Osteocyte (in vitro differentiated cells): ENCODE results near the gene OPCML. TPM values are rescaled to one million over a fixed set of nuclear protein-coding genes. Genes with fewer than 3 reads are reported as not detected.

Experiments used
- DNase-seq: peaks from one replicate; pipeline ENCODE4 v3.0.0; 2021; ENCODE audit warnings: mixed read lengths; ENCODE audit not compliant: unreplicated experiment; ENCODE audit errors: extremely low spot score
- H3K27ac Mint-ChIP-seq: one replicate; pipeline ENCODE4 v1.8.0; 2021; ENCODE audit warnings: mild to moderate bottlenecking, mixed read lengths; ENCODE audit not compliant: unreplicated experiment
- H3K27me3 Mint-ChIP-seq: one replicate; pipeline ENCODE4 v1.8.0; 2021; ENCODE audit warnings: mixed read lengths; ENCODE audit not compliant: unreplicated experiment
- H3K36me3 Mint-ChIP-seq: one replicate; pipeline ENCODE4 v1.8.0; 2021; ENCODE audit warnings: mixed read lengths; ENCODE audit not compliant: unreplicated experiment
- H3K4me1 Mint-ChIP-seq: one replicate; pipeline ENCODE4 v1.8.0; 2021; ENCODE audit warnings: mixed read lengths; ENCODE audit not compliant: unreplicated experiment
- H3K4me3 Mint-ChIP-seq: one replicate; pipeline ENCODE4 v1.8.0; 2021; ENCODE audit warnings: mild to moderate bottlenecking, moderate library complexity, mixed read lengths; ENCODE audit not compliant: unreplicated experiment
- H3K9me3 Mint-ChIP-seq: one replicate; pipeline ENCODE4 v1.8.0; 2021; ENCODE audit warnings: mixed read lengths; ENCODE audit not compliant: unreplicated experiment
- CTCF ChIP-seq: fragments of 200-600 bp; sonication (generic); IDR thresholded peaks from 2 replicates; pipeline ENCODE4 v1.5.0; 2021; ENCODE audit warnings: antibody characterized with exemption, mild to moderate bottlenecking, moderate library complexity
- total RNA-seq: library from RNA; stranded (reverse); gene quantifications from 2 replicates; pipeline ENCODE4 v1.2.1, GENCODE V29; 2021

Gene OPCML
- total RNA-seq, 1 donor from 2014 or later = 0.11 TPM

GRCh38 chr11:132504501-132505041, 1027.7 kb downstream of the OPCML start:
- Mint-ChIP-seq H3K4me1 (no peaks in the 10 kb centered on the region), H3K9me3 (peaks cover 7% of the 10 kb centered on the region), H3K4me3 (no peak overlapping the region), H3K27me3 (peaks cover 15% of the 10 kb centered on the region), H3K27ac (no peak overlapping the region), H3K36me3 (no peaks in the 10 kb centered on the region)
- TF ChIP-seq CTCF = no peak
- DNase-seq = no peak

GRCh38 chr11:132501356-132501755, 1030.9 kb downstream of the OPCML start:
- DNase-seq = no peak
- Mint-ChIP-seq H3K4me1 (peaks cover 5% of the 10 kb centered on the region), H3K36me3 (no peaks in the 10 kb centered on the region), H3K4me3 (no peak overlapping the region), H3K27ac (no peak overlapping the region), H3K9me3 (no peaks in the 10 kb centered on the region), H3K27me3 (peaks cover 15% of the 10 kb centered on the region)
- no peak for TF ChIP-seq CTCF

GRCh38 chr11:132499661-132500060, 1032.6 kb downstream of the OPCML start:
- H3K4me1 Mint-ChIP-seq = peaks cover 6% of the 10 kb centered on the region
- no peak overlapping the region for H3K27ac Mint-ChIP-seq
- no peaks in the 10 kb centered on the region for H3K36me3 Mint-ChIP-seq
- no peak for DNase-seq
- peaks cover 5% of the 10 kb centered on the region for H3K27me3 Mint-ChIP-seq
- H3K4me3 Mint-ChIP-seq = no peak overlapping the region
- no peak for TF ChIP-seq CTCF
- no peaks in the 10 kb centered on the region for H3K9me3 Mint-ChIP-seq

- Mint-ChIP-seq H3K36me3 (no peaks in the 10 kb centered on the region), H3K27ac (no peak overlapping the region), H3K27me3 (no peaks in the 10 kb centered on the region), H3K9me3 (no peaks in the 10 kb centered on the region), H3K4me3 (no peak overlapping the region), H3K4me1 (peaks cover 8% of the 10 kb centered on the region)
- DNase-seq = no peak
- no peak for TF ChIP-seq CTCF
These were observed 1036.0 kb downstream of the OPCML start for GRCh38 chr11:132496341-132496740.

- H3K36me3 Mint-ChIP-seq = no peaks in the 10 kb centered on the region
- no peak overlapping the region for H3K27ac Mint-ChIP-seq
- H3K27me3 Mint-ChIP-seq = no peaks in the 10 kb centered on the region
- TF ChIP-seq CTCF = no peak
- peaks cover 8% of the 10 kb centered on the region for H3K4me1 Mint-ChIP-seq
- H3K4me3 Mint-ChIP-seq = no peak overlapping the region
- no peak for DNase-seq
- peaks cover 4% of the 10 kb centered on the region for H3K9me3 Mint-ChIP-seq
These were observed 1038.5 kb downstream of the OPCML start for GRCh38 chr11:132493801-132494200.
